Measurements from ENCODE around the gene MAML3.

Gene MAML3

DNA sequence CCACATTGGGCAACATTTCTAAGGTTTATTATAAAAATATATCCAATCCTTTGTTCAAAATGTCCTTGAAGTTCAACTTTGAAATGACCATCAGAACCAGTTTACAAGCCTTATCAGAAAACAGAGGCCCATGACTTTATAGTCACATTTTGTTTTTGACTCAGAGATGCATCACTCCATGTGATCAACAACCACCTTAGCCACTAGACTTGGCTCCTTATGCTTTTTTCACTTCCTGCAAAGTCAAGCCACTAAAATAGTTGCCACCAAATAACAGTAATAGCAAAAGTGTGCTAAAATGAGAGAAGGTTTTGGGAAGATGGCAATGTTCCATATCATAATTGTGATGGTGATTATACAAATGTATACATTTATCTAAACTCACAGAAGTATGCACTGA, 181.7 kb downstream of the MAML3 start:
- no peak for DNase-seq (ENCODE audit: extremely low read depth, low read depth)
- no peak overlapping the region for H3K4me3 ChIP-seq (replicated peaks; ENCODE audit: low read depth, low read length)
- TF ChIP-seq, protein P1, sequence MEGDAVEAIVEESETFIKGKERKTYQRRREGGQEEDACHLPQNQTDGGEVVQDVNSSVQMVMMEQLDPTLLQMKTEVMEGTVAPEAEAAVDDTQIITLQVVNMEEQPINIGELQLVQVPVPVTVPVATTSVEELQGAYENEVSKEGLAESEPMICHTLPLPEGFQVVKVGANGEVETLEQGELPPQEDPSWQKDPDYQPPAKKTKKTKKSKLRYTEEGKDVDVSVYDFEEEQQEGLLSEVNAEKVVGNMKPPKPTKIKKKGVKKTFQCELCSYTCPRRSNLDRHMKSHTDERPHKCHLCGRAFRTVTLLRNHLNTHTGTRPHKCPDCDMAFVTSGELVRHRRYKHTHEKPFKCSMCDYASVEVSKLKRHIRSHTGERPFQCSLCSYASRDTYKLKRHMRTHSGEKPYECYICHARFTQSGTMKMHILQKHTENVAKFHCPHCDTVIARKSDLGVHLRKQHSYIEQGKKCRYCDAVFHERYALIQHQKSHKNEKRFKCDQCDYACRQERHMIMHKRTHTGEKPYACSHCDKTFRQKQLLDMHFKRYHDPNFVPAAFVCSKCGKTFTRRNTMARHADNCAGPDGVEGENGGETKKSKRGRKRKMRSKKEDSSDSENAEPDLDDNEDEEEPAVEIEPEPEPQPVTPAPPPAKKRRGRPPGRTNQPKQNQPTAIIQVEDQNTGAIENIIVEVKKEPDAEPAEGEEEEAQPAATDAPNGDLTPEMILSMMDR (IDR thresholded peaks at IDR 0.05; ENCODE audit: low read depth, low read length, missing control alignments): no peak

DNA sequence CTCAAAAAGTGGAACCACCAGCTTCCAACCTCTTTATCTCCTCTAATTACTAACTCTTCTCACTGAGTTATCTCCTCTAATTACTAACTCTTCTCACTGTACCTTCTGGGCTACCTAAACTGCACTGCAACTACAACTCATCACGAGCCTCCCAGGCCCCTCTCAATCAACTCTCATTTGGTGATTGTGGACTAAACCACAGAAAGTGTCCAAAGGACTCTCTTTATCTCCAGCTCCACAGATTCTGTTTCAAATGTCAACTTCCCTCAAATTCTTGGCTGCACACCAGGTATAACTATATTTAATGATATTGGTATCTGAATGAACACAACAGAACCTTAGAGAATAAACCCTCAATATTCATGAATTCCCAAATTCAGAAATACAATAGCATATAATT, 182.9 kb downstream of the MAML3 start:
- no peak overlapping the region for H3K4me3 ChIP-seq (replicated peaks; ENCODE audit: low read depth, low read length)
- DNase-seq (ENCODE audit: extremely low read depth, low read depth): no peak
- TF ChIP-seq, protein P1 (IDR thresholded peaks at IDR 0.05; ENCODE audit: low read depth, low read length, missing control alignments): no peak

GRCh38 chr4:139969635-139970266, 184.2 kb downstream of the MAML3 start:
- no peak for DNase-seq (ENCODE audit: extremely low read depth, low read depth)
- TF ChIP-seq, protein P1 (IDR thresholded peaks at IDR 0.05; ENCODE audit: low read depth, low read length, missing control alignments): no peak
- no peak overlapping the region for H3K4me3 ChIP-seq (replicated peaks; ENCODE audit: low read depth, low read length)

DNA sequence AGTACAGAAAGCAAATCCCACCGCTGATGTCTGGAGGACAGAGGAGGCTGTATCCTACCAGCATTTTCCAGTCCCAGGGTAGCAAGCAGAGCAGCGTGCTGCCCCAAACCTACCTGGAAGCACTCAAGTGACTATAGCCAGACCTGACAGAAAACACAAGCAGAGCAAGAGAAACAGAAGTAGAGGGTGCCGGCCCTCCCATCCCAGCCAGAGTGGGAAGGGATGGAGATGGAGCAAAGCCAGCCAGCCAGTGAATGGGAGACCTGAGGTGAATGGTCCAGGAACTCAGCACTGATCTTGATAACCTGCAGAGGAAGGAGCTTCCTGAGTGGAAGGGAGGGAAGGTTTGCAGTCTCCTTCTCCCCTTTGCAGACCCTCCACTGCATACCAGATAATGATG, 185.2 kb downstream of the MAML3 start:
- TF ChIP-seq, protein P1 (IDR thresholded peaks at IDR 0.05; ENCODE audit: low read depth, low read length, missing control alignments): no peak
- no peak for DNase-seq (ENCODE audit: extremely low read depth, low read depth)
- no peak overlapping the region for H3K4me3 ChIP-seq (replicated peaks; ENCODE audit: low read depth, low read length)

- TF ChIP-seq, protein P1 (IDR thresholded peaks at IDR 0.05; ENCODE audit: low read depth, low read length, missing control alignments): no peak
- H3K4me3 ChIP-seq (replicated peaks; ENCODE audit: low read depth, low read length): no peak overlapping the region
- no peak for DNase-seq (ENCODE audit: extremely low read depth, low read depth)
Measured at GRCh38 chr4:139966383-139966782, 187.6 kb downstream of the MAML3 start.

DNA sequence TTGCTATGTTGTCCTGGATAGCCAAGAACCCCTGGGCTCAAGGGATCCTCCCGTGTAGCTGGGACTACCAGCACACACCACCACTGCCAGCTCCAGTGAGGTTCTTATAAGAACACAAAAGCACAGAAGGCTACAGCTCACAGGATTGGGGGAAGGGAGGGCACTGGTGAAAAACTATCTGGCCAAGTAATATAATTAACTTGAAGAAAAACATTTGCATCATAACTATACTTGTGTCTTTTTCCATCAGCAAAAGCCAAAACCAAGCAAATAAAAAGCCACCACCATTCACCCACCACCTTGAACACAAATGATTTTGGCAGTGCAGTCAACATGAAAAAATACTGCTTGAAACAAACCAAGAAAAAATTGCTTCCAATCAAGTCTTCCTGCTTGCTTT, 188.2 kb downstream of the MAML3 start:
- no peak overlapping the region for H3K4me3 ChIP-seq (replicated peaks; ENCODE audit: low read depth, low read length)
- DNase-seq (ENCODE audit: extremely low read depth, low read depth): no peak
- TF ChIP-seq, protein P1 (IDR thresholded peaks at IDR 0.05; ENCODE audit: low read depth, low read length, missing control alignments): no peak

- H3K4me3 ChIP-seq (replicated peaks; ENCODE audit: low read depth, low read length): no peak overlapping the region
- no peak for DNase-seq (ENCODE audit: extremely low read depth, low read depth)
- TF ChIP-seq, protein P1 (IDR thresholded peaks at IDR 0.05; ENCODE audit: low read depth, low read length, missing control alignments): no peak
Measured at GRCh38 chr4:139963708-139964107, 190.3 kb downstream of the MAML3 start.

All from HFF-Myc (cell line).